Activated T-cell treated with anti-CD3 and anti-CD28 coated beads, Interleukin-2, amount 50 U/mL, for 48 hours (primary cell): ENCODE data around the gene CREBBP.

ENCODE experiments used
- DNase-seq, 2 experiments: peaks; one replicate each; pipeline ENCODE4 v3.0.0-alpha.2; 2020

CREBBP gene

DNA sequence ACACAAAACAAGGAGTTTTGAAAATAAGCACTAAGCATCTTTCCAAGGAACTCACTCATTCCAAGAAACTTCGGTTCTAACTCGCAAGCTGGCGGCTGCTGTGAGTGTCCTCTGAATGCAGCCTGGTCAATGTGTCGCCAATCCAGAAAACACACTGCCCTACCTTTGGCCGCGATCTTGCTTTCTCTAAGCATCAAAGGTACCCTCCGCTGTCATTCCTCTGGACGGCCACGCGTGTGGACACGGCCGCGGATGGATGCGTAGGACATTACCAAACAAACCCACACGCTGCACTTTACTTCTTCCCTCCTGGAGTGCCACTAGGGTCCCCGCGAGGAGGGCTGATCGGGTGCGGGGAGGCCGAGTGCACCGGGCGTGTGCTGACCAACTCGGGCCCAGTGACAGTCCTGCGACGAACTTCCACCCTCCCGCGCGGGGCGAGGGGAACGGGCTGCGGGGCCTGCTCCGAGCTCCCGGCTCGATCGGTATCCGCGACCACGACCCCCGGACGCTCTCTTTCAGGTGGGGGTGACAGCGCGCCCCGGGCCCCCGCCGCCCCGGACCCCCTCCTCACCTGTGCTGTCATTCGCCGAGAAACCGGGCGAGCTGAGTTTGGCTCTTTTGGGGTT lies 1.1 kb downstream of the CREBBP start:
- peak; percentile 55 to 56 for DNase-seq

DNA sequence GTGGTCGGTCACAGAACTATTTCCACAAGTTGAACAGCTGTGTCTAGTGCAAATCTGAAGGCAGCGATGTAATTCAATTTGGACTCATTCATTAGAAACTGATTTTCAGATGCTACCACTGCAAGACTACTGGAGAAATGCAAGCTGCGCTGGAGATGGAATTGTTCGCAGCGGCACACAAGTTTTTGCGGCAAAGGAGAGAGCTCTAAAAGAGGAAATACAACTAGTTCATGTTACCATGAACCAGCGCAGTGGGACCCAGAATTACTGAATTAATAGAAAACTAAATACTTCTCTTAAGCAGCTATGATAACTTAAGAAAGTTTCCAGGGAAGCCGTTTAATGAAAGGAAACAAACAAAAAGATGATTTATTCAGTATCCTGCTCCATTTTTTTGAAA lies 1.9 kb downstream of the CREBBP start:
- no peak for DNase-seq

DNA sequence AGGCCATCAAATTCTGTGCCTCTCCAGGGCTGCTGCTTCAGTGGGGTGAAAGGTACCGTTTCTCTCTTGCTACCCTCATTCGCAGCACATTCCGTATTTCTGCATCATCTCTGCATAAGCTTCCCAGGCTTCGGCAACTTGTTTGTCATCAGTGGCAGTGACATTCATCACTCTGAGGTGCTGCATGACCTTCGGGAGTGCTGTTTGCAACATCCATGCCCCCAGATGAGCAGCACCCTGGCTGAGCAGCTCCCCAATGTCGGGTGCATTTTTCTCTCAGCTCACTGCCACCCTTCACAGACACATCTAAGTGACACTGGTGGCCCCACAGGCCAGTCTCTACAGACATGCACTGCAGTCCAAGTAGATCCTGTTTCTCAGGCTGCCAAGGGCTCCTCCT lies 3.8 kb downstream of the CREBBP start:
- DNase-seq, result no peak

DNA sequence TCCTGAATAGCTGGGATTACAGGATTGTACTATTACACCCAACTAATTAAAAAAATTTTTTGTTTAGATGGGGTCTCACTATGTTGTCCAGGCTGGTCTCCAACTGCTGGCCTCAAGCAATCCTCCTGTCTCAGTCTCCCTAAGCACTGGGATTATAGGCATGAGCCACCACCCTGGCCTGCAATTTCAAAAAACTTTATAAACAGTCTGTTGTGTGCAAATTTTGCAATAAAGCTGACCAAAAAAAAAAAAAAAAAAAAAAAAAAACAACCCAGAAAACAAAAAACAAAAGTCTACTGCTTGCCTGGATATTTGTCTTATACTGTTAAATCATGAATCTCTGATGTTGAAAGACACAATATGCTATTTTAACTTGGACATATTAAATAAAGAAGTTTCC lies 4.4 kb downstream of the CREBBP start:
- DNase-seq, result no peak

DNA sequence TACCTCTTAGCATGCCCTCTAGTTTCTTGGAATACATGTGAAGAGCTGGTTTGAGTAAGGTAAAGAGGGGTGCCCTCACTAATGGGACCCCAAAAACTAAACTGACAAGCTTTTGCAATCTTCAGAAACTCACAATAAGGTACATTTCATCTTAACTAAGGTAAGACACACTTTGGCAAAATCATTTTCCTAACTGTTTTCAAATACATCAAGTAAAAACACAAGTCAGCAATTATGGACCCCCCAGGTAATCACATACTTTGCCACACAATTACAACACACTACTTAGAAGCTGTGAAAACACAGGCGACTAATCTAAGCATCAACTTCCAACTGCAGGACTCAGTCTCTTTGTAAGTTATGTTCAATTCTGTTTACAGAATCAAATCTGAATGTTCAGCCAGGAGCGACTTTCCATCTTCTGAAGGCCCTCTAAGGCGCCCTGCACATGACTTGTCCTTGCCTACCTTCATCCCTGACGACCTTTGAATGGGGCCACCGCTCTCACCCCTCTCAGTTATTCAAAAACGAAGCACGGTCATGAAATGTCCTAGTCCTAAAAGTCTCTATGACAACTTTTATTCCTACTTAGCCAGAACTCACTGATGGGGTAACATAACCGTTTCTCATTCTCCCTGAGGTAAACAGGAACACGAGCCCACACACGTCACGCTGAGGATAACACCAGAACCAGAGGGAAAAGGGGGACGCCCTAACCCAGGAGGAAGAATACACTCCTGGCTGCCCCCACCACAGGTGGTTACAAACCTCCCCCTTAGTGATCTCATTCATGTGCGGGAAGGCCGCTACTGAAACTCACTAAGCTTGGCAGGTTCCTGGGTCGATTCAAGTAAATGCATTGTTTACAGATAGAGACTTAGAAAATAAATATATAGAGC lies 5.5 kb downstream of the CREBBP start:
- no peak for DNase-seq

DNA sequence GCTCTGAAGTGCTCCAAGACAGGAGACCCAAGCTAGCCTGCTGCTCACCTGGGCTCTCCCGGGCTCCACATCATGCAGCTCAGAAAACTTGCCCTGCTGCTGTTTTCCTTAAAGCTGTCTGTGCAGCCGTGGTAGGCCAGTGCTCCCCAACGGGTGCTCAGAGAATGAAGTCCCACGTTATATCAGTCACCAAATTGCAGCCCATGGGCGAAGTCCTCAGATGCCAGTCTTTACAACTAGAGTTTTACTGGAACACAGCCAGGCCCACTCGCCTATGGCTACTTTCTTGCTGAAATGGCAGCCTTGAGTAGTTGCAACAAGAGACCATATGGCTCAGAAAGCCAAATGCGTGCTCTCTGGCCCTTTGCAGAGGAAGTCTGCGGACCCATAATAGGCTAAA lies 6.3 kb downstream of the CREBBP start:
- DNase-seq, result no peak

DNA sequence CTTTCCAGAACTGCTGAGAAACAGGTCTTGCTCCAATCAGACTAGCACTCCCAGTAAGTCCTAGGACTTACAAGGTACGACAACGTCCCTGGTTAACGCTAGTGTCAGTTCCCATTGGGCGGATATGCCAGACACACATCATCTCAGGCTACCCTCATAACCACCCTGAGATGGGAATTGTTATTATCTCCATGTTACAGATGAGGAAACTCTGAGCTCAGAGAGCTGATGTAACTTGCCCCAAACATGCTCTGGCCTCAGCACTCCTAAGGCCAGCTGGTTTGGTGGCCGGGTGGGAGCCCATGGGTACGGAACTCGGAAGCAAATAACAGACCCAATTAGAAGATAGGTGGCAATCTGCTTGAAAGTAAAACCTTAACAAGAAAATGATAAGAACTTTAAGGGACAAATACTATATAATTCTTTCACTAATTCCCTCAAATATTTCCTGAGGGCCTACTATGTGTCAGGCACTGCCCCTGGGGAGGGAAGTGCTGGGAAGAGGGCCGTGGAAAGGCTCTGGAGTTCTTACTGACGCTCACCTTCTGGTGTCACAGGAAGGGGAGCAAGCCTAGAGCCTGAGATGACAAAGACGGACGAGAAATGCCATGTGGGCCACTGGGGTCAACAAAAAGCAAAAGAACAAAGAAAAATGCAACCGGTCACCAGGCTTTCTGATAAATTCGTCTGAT lies 6.9 kb downstream of the CREBBP start:
- no peak for DNase-seq

DNA sequence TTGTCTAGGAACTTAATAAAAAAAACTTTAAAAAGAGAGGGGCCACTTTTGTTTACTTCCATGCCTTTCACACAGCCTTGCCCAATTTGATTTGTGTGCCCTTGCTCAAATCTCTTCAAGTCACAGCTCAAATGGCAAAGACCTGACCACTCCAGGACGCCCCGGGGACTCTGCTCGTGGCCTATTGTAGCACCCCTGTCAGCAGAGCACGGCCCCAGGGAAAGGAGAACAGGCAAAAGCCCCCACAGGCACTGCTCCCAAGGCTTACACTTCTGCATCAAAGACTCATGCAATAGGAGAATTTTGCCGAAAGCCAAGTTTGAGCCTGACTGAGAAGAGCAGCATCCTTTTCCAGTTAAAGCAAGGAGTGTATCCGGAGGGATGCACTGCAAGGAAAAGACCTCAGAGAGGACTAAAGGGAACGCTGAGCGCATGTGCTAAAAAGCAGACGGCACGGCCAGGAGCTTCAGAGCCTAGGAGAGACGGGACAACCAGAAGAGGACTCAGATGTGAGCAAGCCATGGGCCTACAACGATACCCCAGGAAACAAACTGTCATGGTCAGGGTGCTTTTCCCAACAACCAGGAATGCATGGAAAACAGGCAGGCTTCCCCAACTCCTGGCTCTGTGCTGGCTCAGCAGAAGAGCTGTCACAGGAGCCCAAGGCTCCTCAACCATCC lies 8.2 kb downstream of the CREBBP start:
- no peak for DNase-seq

DNA sequence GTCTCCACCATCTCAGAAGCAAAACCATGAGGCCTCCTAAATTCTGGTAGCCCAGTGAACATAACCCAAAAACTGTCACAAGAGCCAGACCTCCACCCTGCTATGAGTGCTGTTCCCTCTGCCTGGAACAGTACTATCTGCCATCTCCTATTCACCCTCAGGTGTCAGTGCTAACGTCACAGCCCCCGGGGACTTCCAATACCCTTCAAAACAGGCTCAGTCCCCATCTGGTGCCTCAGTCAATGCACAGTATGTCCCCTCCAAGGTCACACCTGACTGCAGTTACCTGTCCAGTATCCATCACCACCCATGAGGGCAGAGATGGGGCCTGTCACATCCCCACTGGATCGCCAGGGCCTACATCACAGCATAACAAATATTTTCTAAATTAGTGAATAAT lies 11.5 kb downstream of the CREBBP start:
- no peak for DNase-seq

DNA sequence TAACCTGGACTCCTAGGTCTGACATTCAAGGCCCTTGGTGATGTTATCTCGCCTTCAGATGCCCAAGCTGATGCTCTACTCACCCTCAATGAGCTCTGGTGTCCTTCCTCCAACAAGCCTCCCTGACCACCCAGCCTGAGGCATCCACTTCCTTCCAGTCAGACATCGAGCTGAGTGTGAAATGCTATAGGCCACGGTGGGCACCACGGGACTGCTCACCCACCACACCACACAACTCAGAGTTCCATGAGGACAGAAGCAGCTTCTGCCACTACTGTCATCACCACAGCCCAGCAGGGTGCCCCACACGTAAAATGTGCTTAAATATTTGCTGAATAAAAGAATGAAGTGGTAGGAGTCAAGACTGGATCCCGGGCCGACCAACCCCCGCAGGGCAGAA lies 12.0 kb downstream of the CREBBP start:
- no peak for DNase-seq

DNA sequence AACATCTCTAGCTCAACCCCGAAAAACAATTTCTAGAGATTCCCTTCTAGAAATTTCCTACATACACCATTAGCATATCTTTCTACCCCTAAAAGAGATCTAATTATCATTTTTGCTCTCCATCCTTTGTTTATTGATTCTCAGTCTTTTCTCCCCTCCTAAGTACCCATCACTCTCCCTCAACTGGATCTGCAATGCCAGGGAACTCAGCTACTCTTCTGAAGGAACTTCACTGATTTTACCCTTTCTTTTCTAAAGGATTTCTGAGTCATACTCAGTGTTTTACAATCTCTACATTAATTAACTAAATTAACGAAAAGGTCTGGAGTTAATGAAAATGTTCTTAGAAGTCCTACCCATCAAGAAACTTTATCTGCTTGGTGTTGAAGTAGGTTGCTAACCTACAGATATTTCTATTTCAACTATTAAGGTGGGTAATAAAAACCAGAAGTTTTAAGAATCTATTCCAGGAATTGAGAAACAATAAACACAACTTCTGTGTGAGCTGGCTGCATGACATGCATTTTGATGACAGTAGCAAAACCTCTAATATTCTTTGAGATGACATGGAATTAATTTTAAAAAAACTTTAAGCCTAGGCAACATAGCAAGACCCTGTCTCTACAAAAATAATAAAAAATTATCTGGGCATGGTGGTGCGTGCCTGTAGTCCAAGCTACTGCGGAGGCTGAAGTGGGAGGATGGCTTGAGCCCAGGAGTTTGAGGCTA lies 13.6 kb downstream of the CREBBP start:
- no peak for DNase-seq

DNA sequence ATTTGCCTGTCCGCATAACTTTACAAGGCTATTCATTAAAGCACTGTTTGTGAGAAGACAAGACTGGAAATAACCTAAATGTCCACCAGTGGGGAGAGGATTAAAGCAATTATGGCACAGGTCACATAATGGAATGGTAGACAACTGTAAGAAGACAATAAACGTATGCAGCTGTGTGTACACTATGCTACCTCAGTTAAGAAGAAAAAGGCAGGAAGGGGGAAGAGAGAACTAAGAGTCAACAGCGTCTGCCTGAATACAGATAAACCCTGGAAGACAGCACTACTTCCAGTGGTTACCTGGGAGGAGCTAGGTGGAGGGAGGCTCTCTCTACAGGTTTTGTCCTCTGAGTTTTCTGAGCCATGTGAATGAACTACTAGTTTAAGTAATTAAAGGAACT lies 15.3 kb downstream of the CREBBP start:
- DNase-seq, result no peak

DNA sequence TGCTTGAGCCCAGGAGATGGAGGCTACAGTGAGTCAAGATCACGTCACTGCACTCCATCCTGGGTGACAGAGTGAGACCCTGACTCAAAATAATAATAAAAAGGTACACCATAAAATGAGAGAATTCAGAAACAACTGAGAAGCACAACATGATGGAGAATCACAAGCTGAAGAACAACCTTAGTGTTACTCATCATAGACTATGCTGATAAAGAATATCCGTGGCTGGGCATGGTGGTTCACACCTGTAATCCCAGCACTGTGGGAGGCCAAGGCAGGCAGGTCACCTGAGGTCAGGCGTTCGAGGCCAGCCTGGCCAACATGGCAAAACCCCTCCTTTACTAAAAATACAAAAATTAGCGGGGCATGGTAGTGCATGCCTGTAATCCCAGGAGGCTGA lies 16.0 kb downstream of the CREBBP start:
- DNase-seq, result no peak

DNA sequence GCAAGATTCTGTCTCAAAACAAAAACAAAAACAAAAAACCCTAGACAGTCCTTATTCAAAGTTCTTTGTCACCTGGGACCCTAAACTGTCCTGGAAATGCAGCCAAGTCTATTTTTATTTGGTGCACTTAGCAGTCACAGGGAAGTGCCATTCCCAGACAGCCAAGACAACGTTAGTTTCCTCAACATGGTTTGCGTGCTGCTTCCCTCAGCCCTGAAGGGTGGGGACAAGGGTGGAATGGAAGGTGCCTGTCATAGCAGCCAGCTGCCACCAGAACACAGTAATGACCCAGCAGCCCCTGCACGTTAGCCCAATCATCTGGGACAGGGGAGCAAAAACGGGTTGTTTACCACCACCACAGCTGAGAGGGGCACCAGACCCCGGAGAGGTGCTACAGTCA lies 16.9 kb downstream of the CREBBP start:
- no peak for DNase-seq

DNA sequence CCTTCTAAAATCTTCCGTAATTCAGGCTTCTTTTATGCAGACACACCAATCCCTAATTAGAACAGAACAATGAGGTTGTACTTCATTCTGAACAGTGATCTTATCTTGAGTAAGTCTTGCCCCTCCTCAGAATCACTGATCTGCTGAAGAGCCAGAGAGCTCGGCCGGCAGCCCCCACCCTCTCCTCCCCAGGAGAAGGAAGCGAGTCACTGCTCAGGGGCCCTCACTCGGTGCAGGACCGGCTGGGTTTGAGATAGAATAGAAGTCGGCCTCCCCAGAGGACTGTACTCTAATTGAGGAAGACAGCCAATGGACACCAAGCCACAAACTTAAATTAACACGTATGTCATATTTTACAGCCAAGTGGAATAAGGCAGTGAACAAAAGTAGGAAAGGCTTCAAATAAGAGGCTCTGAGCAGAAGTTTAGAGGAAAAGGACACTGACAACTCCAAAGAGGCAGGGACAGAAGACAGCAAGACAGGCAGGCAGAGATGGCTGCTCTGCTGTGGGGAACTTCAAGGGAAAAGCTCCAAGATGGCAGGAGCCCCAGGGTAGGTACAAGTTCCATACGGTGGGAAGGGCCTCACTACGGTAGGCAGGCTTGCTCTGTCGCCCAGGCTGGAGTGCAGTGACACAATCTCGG lies 18.6 kb downstream of the CREBBP start:
- no peak for DNase-seq

DNA sequence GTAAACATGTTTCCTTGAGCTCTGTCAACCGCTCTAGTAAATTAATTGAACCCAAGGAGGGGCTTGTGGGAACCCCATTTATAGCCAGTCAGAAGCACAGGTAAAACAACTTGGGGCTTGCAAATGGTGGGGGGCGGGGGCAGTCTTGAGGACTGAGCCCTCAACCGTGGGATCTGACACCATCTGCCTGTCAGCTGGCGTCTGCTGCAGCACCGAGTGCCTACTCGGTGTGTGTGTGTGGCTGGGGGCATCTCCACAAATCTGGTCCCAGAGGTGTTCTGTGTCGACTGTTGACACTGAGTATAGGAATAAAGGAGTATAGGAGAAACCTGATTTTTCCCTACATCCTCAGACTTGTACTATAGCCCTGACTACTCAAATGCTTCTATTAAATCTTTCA lies 20.6 kb downstream of the CREBBP start:
- DNase-seq, result no peak

DNA sequence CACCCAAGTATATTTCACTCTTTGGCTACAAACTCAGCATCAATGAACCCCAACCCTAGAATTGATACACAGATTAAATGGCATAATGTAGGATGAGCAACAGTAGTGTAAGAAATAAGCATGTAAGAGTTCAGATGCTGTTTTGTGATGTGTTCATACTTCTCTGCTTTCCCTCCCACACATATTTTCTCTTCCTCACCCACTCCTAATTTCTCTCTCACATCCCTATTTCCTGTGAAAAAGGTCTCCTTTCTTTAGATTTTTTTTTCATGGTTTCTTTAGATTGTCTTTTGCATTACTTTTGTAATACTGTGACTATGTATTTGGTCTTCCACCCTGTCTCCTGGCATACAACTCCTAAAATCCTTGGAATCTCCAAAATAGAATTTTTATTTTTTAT lies 21.7 kb downstream of the CREBBP start:
- DNase-seq, result no peak

DNA sequence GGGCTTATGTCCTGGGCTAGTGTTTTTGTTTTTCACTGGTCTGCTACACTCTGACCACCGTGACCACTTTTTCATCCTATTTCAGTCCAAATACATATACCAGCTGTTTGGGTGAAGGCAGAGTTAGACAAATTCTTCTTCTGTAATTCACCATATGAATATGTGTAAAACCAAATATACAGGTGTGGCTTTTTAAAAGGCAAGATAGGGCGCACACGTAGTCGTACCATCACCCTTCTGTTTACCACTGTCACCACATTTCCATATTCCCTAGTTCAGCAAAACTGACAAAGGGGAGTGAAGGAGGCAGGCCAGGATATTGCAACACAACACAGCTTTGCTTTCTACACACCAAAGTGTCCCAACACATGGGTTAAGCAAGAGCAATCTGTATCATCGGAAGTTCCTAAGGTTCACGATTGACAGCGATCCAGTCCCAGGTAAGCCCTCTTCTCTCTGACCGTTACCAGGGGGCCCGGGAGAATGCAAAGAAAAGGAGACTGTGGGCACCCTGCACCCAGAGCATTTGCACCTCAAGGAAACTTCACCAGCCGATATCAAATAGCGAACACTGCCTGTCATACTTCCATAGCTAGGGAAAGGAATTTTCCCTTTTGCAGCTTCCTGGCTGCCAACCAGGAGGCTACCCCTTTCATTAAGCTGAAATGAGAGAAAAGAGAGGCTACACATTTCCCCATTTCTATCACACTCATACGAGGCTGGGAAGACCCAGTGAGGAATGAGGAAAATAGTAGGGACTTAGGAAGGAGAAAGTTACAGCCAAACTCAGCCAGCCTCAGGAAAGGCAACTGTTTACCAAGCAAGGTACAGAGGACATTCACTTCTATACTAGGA lies 23.1 kb downstream of the CREBBP start:
- no peak for DNase-seq

DNA sequence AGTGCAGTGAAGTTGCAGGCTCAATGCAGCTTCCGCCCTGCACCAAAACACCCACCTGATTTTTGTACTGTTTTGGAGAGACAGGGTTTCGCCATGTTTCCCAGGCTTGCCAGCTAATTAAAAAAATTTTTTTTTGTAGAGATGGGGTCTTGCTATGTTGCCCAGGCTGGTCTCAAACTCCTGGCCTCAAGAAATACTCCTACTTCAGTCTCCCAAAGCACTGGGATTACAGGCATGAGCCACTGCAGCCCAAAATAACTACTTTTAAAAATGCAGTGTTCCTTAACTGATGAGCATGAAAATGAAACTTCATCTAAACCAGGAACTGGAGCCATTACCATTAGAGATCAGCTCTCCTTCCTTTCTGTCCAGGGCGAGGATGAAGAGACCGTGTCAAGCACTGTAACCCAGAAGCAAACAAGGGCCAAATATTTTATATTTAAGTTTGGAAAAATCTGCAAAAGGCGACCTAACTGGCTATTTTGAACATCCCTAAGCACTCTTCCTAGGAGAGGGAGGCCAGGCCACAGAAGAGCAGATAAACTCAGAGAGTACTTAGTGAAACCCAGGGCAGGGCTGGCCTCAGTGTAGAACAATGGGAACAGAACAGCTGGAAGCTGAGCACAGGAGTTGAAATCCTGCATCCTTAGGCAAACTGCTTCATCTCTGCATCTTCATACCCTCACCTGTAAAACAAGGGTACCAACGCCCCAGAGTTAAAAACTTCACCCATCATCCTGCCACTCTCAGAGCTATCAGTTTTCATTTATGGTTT lies 24.0 kb downstream of the CREBBP start:
- no peak for DNase-seq
